H9 (cell line): ENCODE measurements around the gene DPF3. TPM values are rescaled to one million over a fixed set of nuclear protein-coding genes. Genes with fewer than 3 reads are reported as not detected.

Experiments
- DNase-seq: peaks from one replicate; pipeline ENCODE4 v3.0.0-alpha.2; 2017
- H2AFZ ChIP-seq: one replicate; pipeline ENCODE4 v1.6.1; 2013; ENCODE audit warnings: mild to moderate bottlenecking, low read length, control low read depth, moderate library complexity
- H2AK5ac ChIP-seq: 2 replicates; pipeline ENCODE4 v1.6.1; 2013; ENCODE audit warnings: low read length, control low read depth, mixed read lengths; ENCODE audit not compliant: insufficient read length
- H2BK120ac ChIP-seq: one replicate; pipeline ENCODE4 v1.6.1; 2013; ENCODE audit warnings: low read depth, mild to moderate bottlenecking, low read length, control low read depth, inconsistent platforms; ENCODE audit not compliant: poor library complexity, severe bottlenecking
- H2BK12ac ChIP-seq: 2 replicates; pipeline ENCODE4 v1.6.1; 2013; ENCODE audit warnings: low read length, control low read depth, mixed read lengths, low read depth; ENCODE audit not compliant: insufficient read length
- H2BK15ac ChIP-seq: 2 replicates; pipeline ENCODE4 v1.6.1; 2013; ENCODE audit warnings: low read depth, low read length, control low read depth
- H2BK20ac ChIP-seq: one replicate; pipeline ENCODE4 v1.6.1; 2013; ENCODE audit warnings: low read depth, mild to moderate bottlenecking, low read length, control low read depth, inconsistent platforms; ENCODE audit not compliant: poor library complexity, severe bottlenecking
- H2BK5ac ChIP-seq: 2 replicates; pipeline ENCODE4 v1.6.1; 2013; ENCODE audit warnings: low read length, control low read depth, mixed read lengths; ENCODE audit not compliant: insufficient read length
- H3K14ac ChIP-seq: 2 replicates; pipeline ENCODE4 v1.6.1; 2013; ENCODE audit warnings: low read length, control low read depth; ENCODE audit not compliant: insufficient read depth
- H3K18ac ChIP-seq: 2 replicates; pipeline ENCODE4 v1.6.1; 2013; ENCODE audit warnings: low read depth, mild to moderate bottlenecking, mixed read lengths, low read length, control low read depth; ENCODE audit not compliant: insufficient read length
- H3K23ac ChIP-seq: 2 replicates; pipeline ENCODE4 v1.6.1; 2013; ENCODE audit warnings: low read length, control low read depth, mixed read lengths, low read depth; ENCODE audit not compliant: insufficient read length
- H3K23me2 ChIP-seq: 2 replicates; pipeline ENCODE4 v1.6.1; 2013; ENCODE audit warnings: low read depth, mild to moderate bottlenecking, mixed read lengths, low read length, control low read depth; ENCODE audit not compliant: insufficient read length, poor library complexity, severe bottlenecking
- H3K27ac ChIP-seq: 2 replicates; pipeline ENCODE4 v1.5.1; 2013; ENCODE audit warnings: low read length, control low read depth, mixed read lengths, low read depth; ENCODE audit not compliant: insufficient read length
- H3K27me3 ChIP-seq: 2 replicates; pipeline ENCODE4 v1.6.1; 2013; ENCODE audit warnings: low read length, control low read depth, inconsistent platforms; ENCODE audit not compliant: insufficient read depth
- H3K4ac ChIP-seq: 2 replicates; pipeline ENCODE4 v1.6.1; 2013; ENCODE audit warnings: low read depth, mild to moderate bottlenecking, control low read depth, inconsistent platforms, low read length, moderate library complexity
- H3K4me1 ChIP-seq: 2 replicates; pipeline ENCODE4 v1.6.1; 2013; ENCODE audit warnings: low read length, control low read depth, inconsistent platforms; ENCODE audit not compliant: insufficient read depth
- H3K4me2 ChIP-seq: 2 replicates; pipeline ENCODE4 v1.6.1; 2013; ENCODE audit warnings: low read length, control low read depth, mixed read lengths; ENCODE audit not compliant: insufficient read length, insufficient read depth
- H3K56ac ChIP-seq: 2 replicates; pipeline ENCODE4 v1.6.1; 2013; ENCODE audit warnings: low read depth, mild to moderate bottlenecking, mixed read lengths, low read length, control low read depth; ENCODE audit not compliant: insufficient read length
- H3K79me1 ChIP-seq: 2 replicates; pipeline ENCODE4 v1.6.1; 2013; ENCODE audit warnings: low read depth, mild to moderate bottlenecking, moderate library complexity, low read length, control low read depth, inconsistent platforms; ENCODE audit not compliant: insufficient read depth, poor library complexity, severe bottlenecking
- H3K79me2 ChIP-seq: 2 replicates; pipeline ENCODE4 v1.6.1; 2013; ENCODE audit warnings: low read length, control low read depth, inconsistent platforms; ENCODE audit not compliant: insufficient read depth
- H3K9ac ChIP-seq: 2 replicates; pipeline ENCODE4 v1.6.1; 2013; ENCODE audit warnings: low read length, control low read depth, mixed read lengths; ENCODE audit not compliant: insufficient read length; ENCODE audit errors: extremely low read depth
- H3K9me3 ChIP-seq: one replicate; pipeline ENCODE4 v1.6.1; 2013; ENCODE audit warnings: low read depth, low read length, inconsistent platforms; ENCODE audit not compliant: control insufficient read depth
- H3T11ph ChIP-seq: one replicate; pipeline ENCODE4 v1.6.1; 2013; ENCODE audit warnings: mild to moderate bottlenecking, low read length, control low read depth, inconsistent platforms
- H4K20me1 ChIP-seq: one replicate; pipeline ENCODE4 v1.6.1; 2013; ENCODE audit not compliant: control insufficient read depth, insufficient read length, insufficient read depth
- H4K5ac ChIP-seq: 2 replicates; pipeline ENCODE4 v1.6.1; 2013; ENCODE audit warnings: low read depth, mild to moderate bottlenecking, mixed read lengths, low read length, control low read depth; ENCODE audit not compliant: insufficient read length
- H4K8ac ChIP-seq: replicated peaks from 2 replicates; pipeline ENCODE4 v1.6.1; 2013; ENCODE audit warnings: low read length, control low read depth, mixed read lengths, low read depth; ENCODE audit not compliant: insufficient read length
- H4K91ac ChIP-seq: 2 replicates; pipeline ENCODE4 v1.6.1; 2013; ENCODE audit warnings: low read depth, mild to moderate bottlenecking, moderate library complexity, mixed read lengths, low read length, control low read depth; ENCODE audit not compliant: insufficient read length
- H3K27ac Mint-ChIP-seq, 3 experiments: 2 replicates in 2 of 3; 3 replicates in 1 of 3; pipeline ENCODE4 v1.8.0; 2020 to 2021; ENCODE audit warnings: mixed read lengths in 3 of 3, mild to moderate bottlenecking in 1 of 3, moderate library complexity in 1 of 3
- H3K27me3 Mint-ChIP-seq: 2 replicates; pipeline ENCODE4 v1.8.0; 2021; ENCODE audit warnings: low read depth, mild to moderate bottlenecking, moderate library complexity, mixed read lengths
- H3K36me3 Mint-ChIP-seq, 3 experiments: 2 replicates in 2 of 3; 3 replicates in 1 of 3; pipeline ENCODE4 v1.8.0; 2020 to 2021; ENCODE audit warnings: low read depth in 3 of 3, mixed read lengths in 3 of 3; ENCODE audit not compliant: insufficient read depth in 1 of 3
- H3K4me1 Mint-ChIP-seq, 2 experiments: 2 replicates each; pipeline ENCODE4 v1.8.0; 2020; ENCODE audit warnings: mixed read lengths in 2 of 2
- H3K4me3 Mint-ChIP-seq, 2 experiments: 2 replicates in 1 of 2; 3 replicates in 1 of 2; pipeline ENCODE4 v1.8.0; 2020 to 2021; ENCODE audit warnings: mild to moderate bottlenecking in 2 of 2, mixed read lengths in 2 of 2, moderate library complexity in 1 of 2
- H3K9me3 Mint-ChIP-seq, 2 experiments: 2 replicates in 1 of 2; 3 replicates in 1 of 2; pipeline ENCODE4 v1.8.0; 2020; ENCODE audit warnings: mild to moderate bottlenecking in 2 of 2, mixed read lengths in 2 of 2, moderate library complexity in 1 of 2
- WGBS: extraction: QIAGEN DNeasy Blood & Tissue Kit; methylation state at CpG from one replicate; pipeline ENCODE4 v1.1.7; 2013; ENCODE audit warnings: missing lambda C conversion rate, low lambda C conversion rate, mixed read lengths; ENCODE audit not compliant: insufficient read length; ENCODE audit errors: extremely low coverage; 5-methylcytosine and 5-hydroxymethylcytosine counted together
- total RNA-seq: library from RNA; stranded (reverse); gene quantifications from 2 replicates; pipeline ENCODE4 v1.2.1, GENCODE V29; 2021
- TF ChIP-seq, protein P1 (sequence below): fragments of 200-600 bp; sonication (generic); conservative IDR thresholded peaks from 3 replicates; pipeline ENCODE4 v1.8.0; 2021; ENCODE audit warnings: antibody characterized with exemption, mild to moderate bottlenecking

Gene DPF3
- total RNA-seq, 1 experiment from 2014 or later: not detected

DNA sequence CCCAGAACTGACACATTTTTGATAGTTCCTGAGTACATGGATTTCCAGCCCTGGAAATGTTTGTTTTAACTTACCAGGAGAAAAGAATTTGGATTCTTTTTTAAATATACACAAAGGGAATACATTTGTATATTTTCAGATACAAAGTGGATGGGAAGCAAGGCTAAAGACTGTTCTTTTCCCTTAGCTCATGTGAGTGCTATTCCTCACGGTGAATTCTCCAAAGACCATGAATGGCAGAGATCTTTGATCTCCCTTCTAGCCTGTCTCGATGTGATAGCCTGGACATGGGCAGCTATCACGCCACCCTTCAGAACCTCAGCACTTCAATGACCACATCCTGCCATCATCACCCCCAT, 91.3 kb downstream of the DPF3 start:
- Histone ChIP-seq H2BK120ac (no peak overlapping the region), H3K23ac (no peak overlapping the region), H2BK12ac (no peak overlapping the region), H3K56ac (no peak overlapping the region), H2AFZ (no peak overlapping the region), H4K5ac (no peak overlapping the region), H3K4ac (no peak overlapping the region), H3K27ac (no peak overlapping the region), H4K91ac (no peak overlapping the region), H3K4me1 (peaks cover 5% of the 10 kb centered on the region; the same call in 1 of the 2 replicates), H4K20me1 (no peaks in the 10 kb centered on the region), H3K27me3 (peaks cover 23% of the 10 kb centered on the region; the same call in 1 of the 2 replicates), H3K14ac (no peak overlapping the region), H2AK5ac (no peak overlapping the region), H3K9ac (no peak overlapping the region), H2BK15ac (no peak overlapping the region), H3K79me1 (no peaks in the 10 kb centered on the region), H3K18ac (no peak overlapping the region), H3K4me2 (no peak overlapping the region), H3K79me2 (no peaks in the 10 kb centered on the region), H3K23me2 (no peaks in the 10 kb centered on the region), H4K8ac (no peak overlapping the region), H2BK20ac (no peak overlapping the region), H3K9me3 (no peaks in the 10 kb centered on the region), H2BK5ac (no peak overlapping the region), H3T11ph (no peak overlapping the region)
- no peak overlapping the region for H3K4me3 Mint-ChIP-seq
- no peak for DNase-seq
- H3K27ac Mint-ChIP-seq: no peak overlapping the region
- H3K36me3 Mint-ChIP-seq: peaks cover 0 to 19% (median 2%) of the 10 kb centered on the region in 3 experiments; a peak in 5 of 7 replicates
- peaks cover 2 to 8% of the 10 kb centered on the region in 2 experiments; a peak in 3 of 5 replicates for H3K9me3 Mint-ChIP-seq
- whole genome bisulfite sequencing: no CpG with 5 or more reads among the region's 3 CpGs
- H3K27me3 Mint-ChIP-seq: peaks cover 72% of the 10 kb centered on the region
- H3K4me1 Mint-ChIP-seq: peaks cover 34% of the 10 kb centered on the region in 2 experiments
- TF ChIP-seq, protein P1, sequence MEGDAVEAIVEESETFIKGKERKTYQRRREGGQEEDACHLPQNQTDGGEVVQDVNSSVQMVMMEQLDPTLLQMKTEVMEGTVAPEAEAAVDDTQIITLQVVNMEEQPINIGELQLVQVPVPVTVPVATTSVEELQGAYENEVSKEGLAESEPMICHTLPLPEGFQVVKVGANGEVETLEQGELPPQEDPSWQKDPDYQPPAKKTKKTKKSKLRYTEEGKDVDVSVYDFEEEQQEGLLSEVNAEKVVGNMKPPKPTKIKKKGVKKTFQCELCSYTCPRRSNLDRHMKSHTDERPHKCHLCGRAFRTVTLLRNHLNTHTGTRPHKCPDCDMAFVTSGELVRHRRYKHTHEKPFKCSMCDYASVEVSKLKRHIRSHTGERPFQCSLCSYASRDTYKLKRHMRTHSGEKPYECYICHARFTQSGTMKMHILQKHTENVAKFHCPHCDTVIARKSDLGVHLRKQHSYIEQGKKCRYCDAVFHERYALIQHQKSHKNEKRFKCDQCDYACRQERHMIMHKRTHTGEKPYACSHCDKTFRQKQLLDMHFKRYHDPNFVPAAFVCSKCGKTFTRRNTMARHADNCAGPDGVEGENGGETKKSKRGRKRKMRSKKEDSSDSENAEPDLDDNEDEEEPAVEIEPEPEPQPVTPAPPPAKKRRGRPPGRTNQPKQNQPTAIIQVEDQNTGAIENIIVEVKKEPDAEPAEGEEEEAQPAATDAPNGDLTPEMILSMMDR: no peak
